NCI-H2029 (cell line): Measurements from ENCODE around the gene GP9.
A peak's percentile ranks its signal among the peaks of the same experiment; 100 is the strongest.
"Not testable (repeated sequence)": the region's sequence is repeated elsewhere in the genome, so short reads cannot be mapped to it uniquely, and the experiment has no call there.

ENCODE experiments used
- DNase-seq: peaks from one replicate; lab custom pipeline; 2025; lab: John Stamatoyannopoulos, UW

Gene GP9

GRCh38 chr3:129070086-129070885 lies 9.7 kb downstream of the GP9 start:
- no peak for DNase-seq

GRCh38 chr3:129077222-129077621 lies 16.6 kb downstream of the GP9 start:
- no peak for DNase-seq

GRCh38 chr3:129078510-129078909 lies 17.9 kb downstream of the GP9 start:
- no peak for DNase-seq

GRCh38 chr3:129081503-129081902 lies 20.9 kb downstream of the GP9 start:
- DNase-seq = no peak

GRCh38 chr3:129082026-129082425 lies 21.4 kb downstream of the GP9 start:
- DNase-seq = no peak

- no peak for DNase-seq
Observed at GRCh38 chr3:129084501-129084900, 23.9 kb downstream of the GP9 start.

GRCh38 chr3:129085165-129085715 lies 24.7 kb downstream of the GP9 start:
- no peak for DNase-seq

- DNase-seq = no peak
Observed at GRCh38 chr3:129085818-129086217, 25.2 kb downstream of the GP9 start.

- DNase-seq = no peak
Observed at GRCh38 chr3:129087138-129087702, 26.6 kb downstream of the GP9 start.

GRCh38 chr3:129087904-129088303 lies 27.3 kb downstream of the GP9 start:
- peak; percentile 17 for DNase-seq

- not testable (repeated sequence) for DNase-seq
Observed at GRCh38 chr3:129088312-129088711, 27.7 kb downstream of the GP9 start.

- DNase-seq = no peak
Observed at GRCh38 chr3:129095285-129095684, 34.7 kb downstream of the GP9 start.

- no peak for DNase-seq
Observed at GRCh38 chr3:129100274-129100673, 39.7 kb downstream of the GP9 start.

GRCh38 chr3:129101370-129102138 lies 41.0 kb downstream of the GP9 start:
- no peak for DNase-seq

GRCh38 chr3:129103296-129103695 lies 42.7 kb downstream of the GP9 start:
- no peak for DNase-seq

- no peak for DNase-seq
Observed at GRCh38 chr3:129104051-129104450, 43.5 kb downstream of the GP9 start.

- DNase-seq = no peak
Observed at GRCh38 chr3:129104498-129105079, 44.0 kb downstream of the GP9 start.

GRCh38 chr3:129105862-129106261 lies 45.3 kb downstream of the GP9 start:
- DNase-seq = no peak

- DNase-seq = no peak
Observed at GRCh38 chr3:129106320-129106719, 45.7 kb downstream of the GP9 start.

GRCh38 chr3:129106866-129107565 lies 46.4 kb downstream of the GP9 start:
- peak; percentile 43 for DNase-seq

GRCh38 chr3:129107793-129108192 lies 47.2 kb downstream of the GP9 start:
- DNase-seq = no peak
